ENCODE measurements around the gene RAB26. TPM values are rescaled to one million over a fixed set of nuclear protein-coding genes. Genes with fewer than 3 reads are reported as not detected.
A peak's percentile ranks its signal among the peaks of the same experiment; 100 is the strongest.

Gene RAB26
- total RNA-seq, 4 donors from 2014 or later, result 17.9 to 33.8 (median 24.3) TPM

GRCh38 chr16:2151188-2152091 is 3.0 kb downstream of the RAB26 start:
- DNase-seq, result no peak
- TF ChIP-seq CTCF (IDR thresholded peaks at IDR 0.05) (no peak), POLR2A (IDR thresholded peaks at IDR 0.05) (no peak)
- peak overlapping the region in 1 of 4 donors; percentile 33 for H3K27ac ChIP-seq

GRCh38 chr16:2152695-2153506 is 4.5 kb downstream of the RAB26 start:
- H3K4me1 ChIP-seq, result peaks cover 17 to 80% (median 47%) of the 10 kb centered on the region in 4 donors
- peak overlapping the region; percentile 60 to 90 (median 80) for H3K27ac ChIP-seq
- no peaks in the 10 kb centered on the region for H3K9me3 ChIP-seq
- peak overlapping the region; percentile 56 to 93 (median 68) for H3K4me3 ChIP-seq
- TF ChIP-seq CTCF (IDR thresholded peaks at IDR 0.05) (peak in 1 of 6 experiments; percentile 43), POLR2A (IDR thresholded peaks at IDR 0.05) (no peak)
- peak in 2 of 3 donors; percentile 79 to 84 for DNase-seq
- no peaks in the 10 kb centered on the region for H3K27me3 ChIP-seq
- H3K36me3 ChIP-seq, result peaks cover 0 to 6% (median 0%) of the 10 kb centered on the region in 3 donors

More at GRCh38 chr16:2151188-2152091, 3.0 kb downstream of the RAB26 start:
- H3K36me3 ChIP-seq, result peaks cover 0 to 6% (median 0%) of the 10 kb centered on the region in 3 donors
- no peak overlapping the region for H3K4me3 ChIP-seq
- no peaks in the 10 kb centered on the region for H3K9me3 ChIP-seq
- peaks cover 13 to 69% (median 38%) of the 10 kb centered on the region in 4 donors for H3K4me1 ChIP-seq
- H3K27me3 ChIP-seq, result no peaks in the 10 kb centered on the region

GRCh38 chr16:2154533-2155090 is 6.2 kb downstream of the RAB26 start:
- Histone ChIP-seq H3K36me3 (peaks cover 0 to 6% (median 0%) of the 10 kb centered on the region in 3 donors), H3K4me3 (peak overlapping the region; percentile 56 to 93 (median 68)), H3K27me3 (no peaks in the 10 kb centered on the region), H3K27ac (peak overlapping the region; percentile 66 to 90 (median 79)), H3K4me1 (peaks cover 11 to 82% (median 39%) of the 10 kb centered on the region in 4 donors), H3K9me3 (no peaks in the 10 kb centered on the region)
- TF ChIP-seq CTCF (IDR thresholded peaks at IDR 0.05) (no peak), POLR2A (IDR thresholded peaks at IDR 0.05) (no peak)
- DNase-seq, result peak in 1 of 3 donors; percentile 25

GRCh38 chr16:2155091-2155950 is 6.9 kb downstream of the RAB26 start, which contains the start of gene TRAF7:
Gene TRAF7, plus strand, starts transcription at chr16:2155782. Its CDS starts 8,139 bp downstream, at chr16:2163921.
- Histone ChIP-seq H3K36me3 (peaks cover 0 to 6% (median 0%) of the 10 kb centered on the region in 3 donors), H3K27ac (peak within 1 kb of the TSS; percentile 78 to 92 (median 86)), H3K4me3 (peak within 1 kb of the TSS; percentile 57 to 93 (median 82)), H3K27me3 (no peaks in the 10 kb centered on the region), H3K9me3 (no peaks in the 10 kb centered on the region), H3K4me1 (peaks cover 11 to 82% (median 40%) of the 10 kb centered on the region in 4 donors)
- DNase-seq, result peak; percentile 97 to 99 (median 99)
- TF ChIP-seq CTCF (IDR thresholded peaks at IDR 0.05) (peak in 2 of 6 experiments; percentile 10 to 22), POLR2A (IDR thresholded peaks at IDR 0.05) (peak; percentile 99)
